GM12878 (cell line): ENCODE measurements around the gene VSX2. TPM values are rescaled to one million over a fixed set of nuclear protein-coding genes. Genes with fewer than 3 reads are reported as not detected.

Experiments
- ATAC-seq: fragments of 200-7000 bp; cut with Tn5 transposase; 3 replicates; pipeline ENCODE4 v1.9.1; 2020; ENCODE audit warnings: mild to moderate bottlenecking, moderate library complexity
- BruUV-seq: library from RNA; stranded (reverse); fragments of 400-500 nt; replicated peaks from 2 replicates; lab custom pipeline; 2021; lab: Mats Ljungman, UMichigan
- CTCF ChIA-PET: fragments of 300-600 bp; sonication (Branson Sonifier 250); formaldehyde crosslinking; extraction: SDS; loops from one replicate; lab custom pipeline; 2021; ENCODE audit warnings: inconsistent platforms; lab: Yijun Ruan, JAX
- POLR2A ChIA-PET: fragments of 350-600 bp; formaldehyde crosslinking; extraction: SDS; loops from one replicate; lab custom pipeline; 2021; ENCODE audit warnings: inconsistent platforms; lab: Charles Lee
- RAD21 ChIA-PET: fragments of 300-600 bp; sonication (Branson Sonifier 250); formaldehyde crosslinking; loops from one replicate; lab custom pipeline; 2023; ENCODE audit warnings: antibody characterized with exemption; ENCODE audit not compliant: unreplicated experiment; lab: Charles Lee
- SMC1A ChIA-PET: fragments of 300-600 bp; sonication (Branson Sonifier 250); formaldehyde crosslinking; loops from one replicate; lab custom pipeline; 2023; ENCODE audit not compliant: unreplicated experiment, uncharacterized antibody; lab: Charles Lee
- DNase-seq: peaks from one replicate; pipeline ENCODE4 v3.0.0-alpha.2; 2011; ENCODE audit warnings: low read depth, low spot score
- FAIRE-seq: peaks from 3 replicates; lab custom pipeline; 2011; peaks lifted over from hg19 to GRCh38; lab: Jason Lieb, UNC
- H2AFZ ChIP-seq: 2 replicates; pipeline ENCODE4 v1.6.0; 2011; ENCODE audit warnings: low read depth, low read length, control low read depth; ENCODE audit not compliant: control insufficient read depth
- H3K27ac ChIP-seq: 2 replicates; pipeline ENCODE4 v1.5.1; 2011; ENCODE audit warnings: control low read depth; ENCODE audit not compliant: control insufficient read depth, insufficient read depth
- H3K27me3 ChIP-seq, 2 experiments: replicated peaks in 1 of 2; 2 replicates each; pipeline versions ENCODE4 v1.6.0 to v1.6.1; 2011; ENCODE audit warnings: low read length in 1 of 2; ENCODE audit not compliant: control insufficient read depth in 2 of 2, insufficient read depth in 2 of 2
- H3K36me3 ChIP-seq, 2 experiments: 2 replicates each; pipeline ENCODE4 v1.5.1; 2011; ENCODE audit warnings: low read length in 1 of 2; ENCODE audit not compliant: control insufficient read depth in 2 of 2, insufficient read depth in 2 of 2
- H3K4me1 ChIP-seq: 2 replicates; pipeline ENCODE4 v1.6.1; 2011; ENCODE audit warnings: mild to moderate bottlenecking, low read length, moderate library complexity, mixed read lengths; ENCODE audit not compliant: control insufficient read depth, insufficient read depth
- H3K4me2 ChIP-seq: 2 replicates; pipeline ENCODE4 v1.6.0; 2011; ENCODE audit warnings: control low read depth; ENCODE audit not compliant: control insufficient read depth, insufficient read depth
- H3K4me3 ChIP-seq: fragments of 200-600 bp; sonication (generic); 2 replicates; pipeline ENCODE4 v1.5.1; 2016
- H3K79me2 ChIP-seq: 2 replicates; pipeline ENCODE4 v1.6.0; 2011; ENCODE audit warnings: low read length; ENCODE audit not compliant: control insufficient read depth, insufficient read depth
- H3K9ac ChIP-seq: 2 replicates; pipeline ENCODE4 v1.8.0; 2011; ENCODE audit warnings: low read length, control low read depth, mixed read lengths; ENCODE audit not compliant: control insufficient read depth, insufficient read depth
- H3K9me3 ChIP-seq: replicated peaks from 3 replicates; pipeline ENCODE4 v1.5.1; 2011; ENCODE audit warnings: mild to moderate bottlenecking, low read length; ENCODE audit not compliant: control insufficient read depth, insufficient read depth
- H4K20me1 ChIP-seq: 2 replicates; pipeline ENCODE4 v1.6.0; 2011; ENCODE audit not compliant: control insufficient read depth, insufficient read depth
- BCL11A ChIP-seq: IDR thresholded peaks from 2 replicates; pipeline ENCODE4 v1.6.1; 2011; ENCODE audit warnings: low read depth, low read length
- GATAD2B ChIP-seq: fragments of 450-650 bp; conservative IDR thresholded peaks from 2 replicates; pipeline ENCODE4 v1.6.1; 2017; ENCODE audit warnings: low read depth, mild to moderate bottlenecking, moderate library complexity
- HDGF ChIP-seq: fragments of 450-650 bp; IDR thresholded peaks from 2 replicates; pipeline ENCODE4 v1.6.1; 2016; ENCODE audit warnings: antibody characterized with exemption
- MTA2 ChIP-seq: fragments of 450-650 bp; IDR thresholded peaks from 2 replicates; pipeline ENCODE4 v1.6.1; 2016; ENCODE audit warnings: low read depth, mild to moderate bottlenecking, moderate library complexity
- NFYB ChIP-seq: IDR thresholded peaks from 2 replicates; pipeline ENCODE4 v1.6.1; 2011; ENCODE audit warnings: low read depth, mild to moderate bottlenecking, low read length, improper control_type of control experiment, moderate library complexity; ENCODE audit not compliant: insufficient read depth
- POU2F2 ChIP-seq: IDR thresholded peaks from 3 replicates; pipeline ENCODE4 v1.6.1; 2011; ENCODE audit warnings: low read depth, mild to moderate bottlenecking, low read length, borderline replicate concordance
- SUPT20H ChIP-seq: IDR thresholded peaks from 2 replicates; pipeline ENCODE4 v1.6.1; 2011; ENCODE audit warnings: low read depth, mild to moderate bottlenecking, low read length, moderate library complexity, borderline replicate concordance; ENCODE audit not compliant: control insufficient read depth
- TAF1 ChIP-seq: IDR thresholded peaks from 2 replicates; pipeline ENCODE4 v1.6.1; 2011; ENCODE audit warnings: mild to moderate bottlenecking, low read depth, low read length, borderline replicate concordance
- WRNIP1 ChIP-seq: IDR thresholded peaks from 2 replicates; pipeline ENCODE4 v1.6.1; 2011; ENCODE audit warnings: low read depth, low read length, improper control_type of control experiment, borderline replicate concordance
- YY1 ChIP-seq: IDR thresholded peaks from 2 replicates; pipeline ENCODE4 v1.6.1; 2011; ENCODE audit warnings: low read depth, mild to moderate bottlenecking, low read length
- ZBED1 ChIP-seq: IDR thresholded peaks from 2 replicates; pipeline ENCODE4 v1.6.1; 2016; ENCODE audit warnings: borderline replicate concordance
- WGBS: methylation state at CpG from one replicate; pipeline ENCODE4 v1.1.6; 2016; ENCODE audit warnings: low lambda C conversion rate; ENCODE audit not compliant: insufficient replicate concordance, insufficient coverage; ENCODE audit errors: missing lambda C conversion rate; 5-methylcytosine and 5-hydroxymethylcytosine counted together
- in situ Hi-C: fragments of 300-500 bp; cut with MboI; formaldehyde crosslinking; loops from 9 replicates; pipeline ENCODE4 v1.14.3; 2018; ENCODE audit warnings: mixed read lengths
- intact Hi-C: fragments of 100-400 bp; cut with micrococcal nuclease; formaldehyde crosslinking; loops from one replicate; pipeline ENCODE4 v1.14.2; 2022; ENCODE audit not compliant: unreplicated experiment
- polyA plus RNA-seq, 11 experiments: library from polyadenylated mRNA; depleted of rRNA in 4 of 11; unstranded in 6 of 11; stranded (reverse) in 5 of 11; fragments of >200 nt; fragmentation: Nextera tagmentation in 4 of 11; fragmentation: Illumina TruSeq in 1 of 11; extraction: Ambion mirVana in 4 of 11; extraction: Trizol in 1 of 11; gene quantifications; 1 replicate in 1 of 11; 2 replicates in 10 of 11; pipeline versions ENCODE4 v1.2.1 to v1.2.3, GENCODE V29; 2011 to 2016; ENCODE audit warnings: inconsistent platforms in 2 of 11, missing spikeins in 2 of 11, low read depth in 1 of 11
- total RNA-seq, 4 experiments: library from RNA; depleted of rRNA in 3 of 4; stranded (reverse); fragments of >200 nt in 3 of 4; fragmentation: Illumina TruSeq in 1 of 4; extraction: Trizol in 1 of 4; gene quantifications; 2 replicates each; pipeline versions ENCODE4 v1.2.1 to v1.2.3, GENCODE V29; 2013 to 2021
- TF ChIP-seq, protein P1 (sequence below): IDR thresholded peaks from 2 replicates; pipeline ENCODE4 v1.6.1; 2011; ENCODE audit warnings: low read depth, low read length, improper control_type of control experiment, borderline replicate concordance

VSX2 gene
- total and polyA plus RNA-seq, 10 of the 15 experiments (the other 5 are each of a cell fraction or from before 2014, with no cell fraction given): 0.04 to 0.05 TPM; not detected in 8

DNA sequence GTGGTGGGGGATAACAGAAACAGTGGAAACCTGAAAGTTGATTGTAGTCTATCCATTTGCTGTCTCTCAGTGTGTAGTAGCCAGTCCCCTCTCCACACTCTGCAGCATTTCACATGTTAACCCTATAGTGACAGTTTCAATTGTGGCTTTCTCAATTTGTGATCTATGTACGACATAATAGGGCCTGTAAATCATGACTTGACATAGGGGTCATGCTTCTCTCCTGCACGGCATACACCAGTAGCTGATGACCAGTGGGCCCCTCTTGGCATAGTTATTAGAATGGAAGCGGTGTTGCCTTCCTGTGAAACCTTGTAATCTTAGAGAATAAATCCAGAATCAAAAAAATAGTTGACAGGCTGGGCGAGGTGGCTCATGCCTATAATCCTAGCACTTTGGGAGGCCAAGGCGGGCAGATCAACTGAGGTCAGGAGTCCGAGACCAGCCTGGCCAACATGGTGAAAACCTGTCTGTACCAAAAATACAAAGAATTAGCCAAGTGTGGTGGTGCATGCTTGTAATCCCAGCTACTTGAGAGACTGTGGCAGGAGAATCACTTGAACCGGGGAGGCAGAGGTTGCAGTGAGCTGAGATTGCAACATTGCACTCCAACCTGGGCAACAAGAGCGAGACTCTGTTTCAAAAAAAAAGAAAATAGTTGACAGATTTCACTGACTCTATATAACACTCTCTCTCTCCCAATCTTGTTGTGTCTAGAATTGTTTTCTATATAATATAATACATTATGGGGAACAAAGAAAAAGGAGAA lies 44.6 kb upstream of the VSX2 start:
- no peaks in the 10 kb centered on the region for H4K20me1 ChIP-seq
- ChIA-PET POLR2A (no interaction called here), RAD21 (no interaction called here), SMC1A (no interaction called here), CTCF (interaction anchor here (1.1 kb wide), 2 partner anchors 12 to 14 kb away, joined by 3 read pairs; no protein-coding TSS in a partner anchor)
- no peak overlapping the region for H3K27ac ChIP-seq
- H3K4me2 ChIP-seq: no peak overlapping the region
- no peak overlapping the region for H2AFZ ChIP-seq
- H3K4me3 ChIP-seq: no peak overlapping the region
- FAIRE-seq: no peak
- no peak for ATAC-seq
- DNase-seq: no peak
- intact Hi-C loops (no loop called here), in situ Hi-C loops (no loop called here)
- no peaks in the 10 kb centered on the region for H3K9me3 ChIP-seq
- H3K36me3 ChIP-seq: peaks cover 0 to 9% of the 10 kb centered on the region in 2 experiments; a peak in 2 of 4 replicates
- BruUV-seq: no TSS peak
- H3K9ac ChIP-seq: no peak overlapping the region
- WGBS: 94% methylated on average over 8 of the region's 8 CpGs
- TF ChIP-seq HDGF: no peak
- no peak for TF ChIP-seq BCL11A
- TF ChIP-seq MTA2: no peak
- TF ChIP-seq WRNIP1: no peak
- no peak for TF ChIP-seq NFYB
- H3K4me1 ChIP-seq: no peaks in the 10 kb centered on the region
- no peaks in the 10 kb centered on the region for H3K27me3 ChIP-seq
- H3K79me2 ChIP-seq: no peaks in the 10 kb centered on the region

DNA sequence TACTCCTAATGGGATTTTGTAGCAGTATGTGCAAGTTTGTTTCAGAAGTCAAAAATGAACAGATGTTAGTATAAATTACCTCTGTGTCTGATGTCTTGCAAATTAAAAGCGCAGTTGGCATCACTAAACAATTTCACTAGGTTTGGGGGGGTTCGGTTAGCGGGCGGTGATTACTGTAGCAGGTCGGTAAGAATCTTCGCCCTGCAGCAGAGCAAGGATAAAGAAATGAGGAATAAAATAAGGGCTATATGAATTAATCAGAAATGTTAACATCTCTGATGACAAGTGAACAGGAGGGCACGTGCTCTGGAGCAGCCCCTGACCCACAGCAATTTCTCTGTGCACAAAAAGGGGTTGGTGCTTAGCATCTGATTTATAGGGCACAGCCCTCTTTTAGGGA lies 43.6 kb upstream of the VSX2 start:
- H3K27ac ChIP-seq: no peak overlapping the region
- in situ Hi-C loops: no loop called here
- TF ChIP-seq MTA2 (no peak), TAF1 (no peak), POU2F2 (no peak), ZBED1 (no peak), SUPT20H (no peak), YY1 (no peak), GATAD2B (no peak)
- TF ChIP-seq, protein P1, sequence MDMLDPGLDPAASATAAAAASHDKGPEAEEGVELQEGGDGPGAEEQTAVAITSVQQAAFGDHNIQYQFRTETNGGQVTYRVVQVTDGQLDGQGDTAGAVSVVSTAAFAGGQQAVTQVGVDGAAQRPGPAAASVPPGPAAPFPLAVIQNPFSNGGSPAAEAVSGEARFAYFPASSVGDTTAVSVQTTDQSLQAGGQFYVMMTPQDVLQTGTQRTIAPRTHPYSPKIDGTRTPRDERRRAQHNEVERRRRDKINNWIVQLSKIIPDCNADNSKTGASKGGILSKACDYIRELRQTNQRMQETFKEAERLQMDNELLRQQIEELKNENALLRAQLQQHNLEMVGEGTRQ: no peak
- intact Hi-C loops: no loop called here
- no peak overlapping the region for H2AFZ ChIP-seq
- no peaks in the 10 kb centered on the region for H3K79me2 ChIP-seq
- no peaks in the 10 kb centered on the region for H4K20me1 ChIP-seq
- peaks cover 0 to 12% of the 10 kb centered on the region in 2 experiments; a peak in 2 of 4 replicates for H3K36me3 ChIP-seq
- H3K4me3 ChIP-seq: no peak overlapping the region
- no TSS peak for BruUV-seq
- ChIA-PET POLR2A (no interaction called here), RAD21 (no interaction called here), CTCF (interaction anchor here (1.1 kb wide), 2 partner anchors 13 kb away, joined by 3 read pairs; no protein-coding TSS in a partner anchor), SMC1A (no interaction called here)
- FAIRE-seq (no peak), ATAC-seq (no peak), DNase-seq (no peak)
- H3K9ac ChIP-seq: no peak overlapping the region
- no peaks in the 10 kb centered on the region for H3K9me3 ChIP-seq
- 100% methylated on average over 7 of the region's 7 CpGs for WGBS
- no peak overlapping the region for H3K4me2 ChIP-seq
- H3K4me1 ChIP-seq: no peaks in the 10 kb centered on the region
- H3K27me3 ChIP-seq: no peaks in the 10 kb centered on the region
